SK-N-SH treated with all-trans-retinoic acid at 6 μM for 48 hours (cell line): ENCODE results near the gene SOD1.

ENCODE experiments used
- ATAC-seq: fragments of 200-7000 bp; cut with Tn5 transposase; 3 replicates; pipeline ENCODE4 v1.9.1; 2020; ENCODE audit warnings: mild to moderate bottlenecking, moderate library complexity
- ARNTL ChIP-seq: fragments of 450-650 bp; formaldehyde crosslinking; IDR thresholded peaks from 2 replicates; pipeline ENCODE4 v1.5.0; 2020; ENCODE audit warnings: low read depth, mild to moderate bottlenecking, moderate library complexity, borderline replicate concordance
- BACH2 ChIP-seq: fragments of 250-450 bp; sonication (Bioruptor Pico); IDR thresholded peaks from 2 replicates; pipeline ENCODE4 v1.9.0; 2021; ENCODE audit warnings: mild to moderate bottlenecking, borderline replicate concordance
- ESRRG ChIP-seq: fragments of 250-450 bp; sonication (Bioruptor Pico); IDR thresholded peaks from 2 replicates; pipeline ENCODE4 v1.6.1; 2021; ENCODE audit warnings: mild to moderate bottlenecking
- GLIS3 ChIP-seq: fragments of 250-450 bp; sonication (Bioruptor Pico); IDR thresholded peaks from 2 replicates; pipeline ENCODE4 v1.5.0; 2020; ENCODE audit warnings: mild to moderate bottlenecking, moderate library complexity
- ISL1 ChIP-seq: fragments of 250-450 bp; sonication (Bioruptor Pico); IDR thresholded peaks from 2 replicates; pipeline ENCODE4 v2.1.2; 2022; ENCODE audit warnings: mild to moderate bottlenecking, moderate library complexity
- OSR1 ChIP-seq: fragments of 250-450 bp; sonication (Bioruptor Pico); IDR thresholded peaks from 2 replicates; pipeline ENCODE4 v1.8.0; 2022; ENCODE audit warnings: moderate library complexity, mild to moderate bottlenecking, inconsistent platforms
- PPARA ChIP-seq: fragments of 250-450 bp; sonication (Bioruptor Pico); IDR thresholded peaks from 2 replicates; pipeline ENCODE4 v1.5.0; 2020; ENCODE audit warnings: mild to moderate bottlenecking, borderline replicate concordance
- RARB ChIP-seq: fragments of 250-450 bp; sonication (Bioruptor Pico); IDR thresholded peaks from 2 replicates; pipeline ENCODE4 v1.8.0; 2021; ENCODE audit warnings: mild to moderate bottlenecking, moderate library complexity
- SNAI2 ChIP-seq: fragments of 250-450 bp; sonication (Bioruptor Pico); IDR thresholded peaks from 2 replicates; pipeline ENCODE4 v1.5.0; 2020; ENCODE audit warnings: mild to moderate bottlenecking, moderate library complexity
- TCF4 ChIP-seq: fragments of 250-450 bp; sonication (Bioruptor Pico); IDR thresholded peaks from 2 replicates; pipeline ENCODE4 v1.8.0; 2021; ENCODE audit warnings: mild to moderate bottlenecking, moderate library complexity, borderline replicate concordance
- TSHZ2 ChIP-seq: fragments of 250-450 bp; sonication (Bioruptor Pico); IDR thresholded peaks from 2 replicates; pipeline ENCODE4 v1.5.0; 2020; ENCODE audit warnings: mild to moderate bottlenecking, moderate library complexity
- ZC3H10 ChIP-seq: fragments of 250-450 bp; sonication (Bioruptor Pico); IDR thresholded peaks from 2 replicates; pipeline ENCODE4 v1.5.1; 2021; ENCODE audit warnings: mild to moderate bottlenecking, moderate library complexity
- ZFP3 ChIP-seq: fragments of 250-450 bp; sonication (Bioruptor Pico); IDR thresholded peaks from 2 replicates; pipeline ENCODE4 v1.5.0; 2020; ENCODE audit warnings: mild to moderate bottlenecking, moderate library complexity
- ZFP30 ChIP-seq: fragments of 450-650 bp; formaldehyde crosslinking; IDR thresholded peaks from 2 replicates; pipeline ENCODE4 v1.5.0; 2022; ENCODE audit warnings: mild to moderate bottlenecking, moderate library complexity
- ZNF565 ChIP-seq: fragments of 450-650 bp; formaldehyde crosslinking; conservative IDR thresholded peaks from 2 replicates; pipeline ENCODE4 v1.5.0; 2020; ENCODE audit warnings: low read depth, mild to moderate bottlenecking, moderate library complexity
- ZNF70 ChIP-seq: fragments of 450-650 bp; formaldehyde crosslinking; IDR thresholded peaks from 2 replicates; pipeline ENCODE4 v1.5.0; 2020; ENCODE audit warnings: mild to moderate bottlenecking, moderate library complexity
- ZNF8 ChIP-seq: fragments of 450-650 bp; formaldehyde crosslinking; IDR thresholded peaks from 2 replicates; pipeline ENCODE4 v1.5.0; 2020; ENCODE audit warnings: mild to moderate bottlenecking, moderate library complexity
- TF ChIP-seq, protein P1 (sequence below): fragments of 250-450 bp; sonication (Bioruptor Pico); IDR thresholded peaks from 2 replicates; pipeline ENCODE4 v1.5.1; 2020; ENCODE audit warnings: low read depth, mild to moderate bottlenecking, moderate library complexity
- TF ChIP-seq, protein P2 (sequence below): fragments of 250-450 bp; sonication (Bioruptor Pico); IDR thresholded peaks from 2 replicates; pipeline ENCODE4 v1.8.0; 2020; ENCODE audit warnings: mild to moderate bottlenecking, moderate library complexity, borderline replicate concordance
- TF ChIP-seq, protein P3 (sequence below): fragments of 250-450 bp; sonication (Bioruptor Pico); IDR thresholded peaks from 2 replicates; pipeline ENCODE4 v1.5.1; 2021; ENCODE audit warnings: mild to moderate bottlenecking, moderate library complexity
- TF ChIP-seq, protein P4 (sequence below): fragments of 250-450 bp; sonication (Bioruptor Pico); IDR thresholded peaks from 2 replicates; pipeline ENCODE4 v1.8.0; 2021; ENCODE audit warnings: low read depth, mild to moderate bottlenecking, moderate library complexity, borderline replicate concordance

The SOD1 gene

DNA sequence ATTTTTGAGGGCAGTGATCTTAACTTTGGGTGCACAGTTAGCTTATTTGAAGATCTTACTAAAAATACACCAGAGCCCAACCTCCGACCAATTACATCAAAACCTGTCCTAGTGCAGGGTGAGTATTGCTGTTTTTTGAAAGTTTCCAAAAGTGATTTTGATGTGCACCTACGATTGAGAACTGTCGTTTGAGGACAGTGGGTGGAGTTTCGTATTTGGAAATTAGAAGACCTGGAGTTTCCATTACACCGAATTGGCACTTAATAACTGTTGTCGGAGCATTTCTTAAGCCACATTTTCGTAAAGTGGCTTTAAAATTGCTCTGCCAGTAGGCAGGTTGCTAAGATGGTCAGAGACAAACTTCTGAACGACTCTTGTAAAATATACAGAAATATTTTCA lies 1.1 kb downstream of the SOD1 start:
- TF ChIP-seq ZNF8 (CRISPR knock-in tag): no peak
- TF ChIP-seq, protein P1, sequence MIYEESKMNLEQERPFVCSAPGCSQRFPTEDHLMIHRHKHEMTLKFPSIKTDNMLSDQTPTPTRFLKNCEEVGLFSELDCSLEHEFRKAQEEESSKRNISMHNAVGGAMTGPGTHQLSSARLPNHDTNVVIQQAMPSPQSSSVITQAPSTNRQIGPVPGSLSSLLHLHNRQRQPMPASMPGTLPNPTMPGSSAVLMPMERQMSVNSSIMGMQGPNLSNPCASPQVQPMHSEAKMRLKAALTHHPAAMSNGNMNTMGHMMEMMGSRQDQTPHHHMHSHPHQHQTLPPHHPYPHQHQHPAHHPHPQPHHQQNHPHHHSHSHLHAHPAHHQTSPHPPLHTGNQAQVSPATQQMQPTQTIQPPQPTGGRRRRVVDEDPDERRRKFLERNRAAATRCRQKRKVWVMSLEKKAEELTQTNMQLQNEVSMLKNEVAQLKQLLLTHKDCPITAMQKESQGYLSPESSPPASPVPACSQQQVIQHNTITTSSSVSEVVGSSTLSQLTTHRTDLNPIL (CRISPR knock-in tag): no peak
- no peak for TF ChIP-seq SNAI2 (CRISPR knock-in tag)
- no peak for TF ChIP-seq ZFP3 (CRISPR knock-in tag)
- TF ChIP-seq ZNF565 (CRISPR knock-in tag): no peak
- no peak for TF ChIP-seq RARB (CRISPR knock-in tag)
- TF ChIP-seq ISL1 (CRISPR knock-in tag): no peak
- TF ChIP-seq ZC3H10 (CRISPR knock-in tag): no peak
- no peak for TF ChIP-seq ARNTL
- TF ChIP-seq TCF4 (CRISPR knock-in tag): no peak
- TF ChIP-seq, protein P2, sequence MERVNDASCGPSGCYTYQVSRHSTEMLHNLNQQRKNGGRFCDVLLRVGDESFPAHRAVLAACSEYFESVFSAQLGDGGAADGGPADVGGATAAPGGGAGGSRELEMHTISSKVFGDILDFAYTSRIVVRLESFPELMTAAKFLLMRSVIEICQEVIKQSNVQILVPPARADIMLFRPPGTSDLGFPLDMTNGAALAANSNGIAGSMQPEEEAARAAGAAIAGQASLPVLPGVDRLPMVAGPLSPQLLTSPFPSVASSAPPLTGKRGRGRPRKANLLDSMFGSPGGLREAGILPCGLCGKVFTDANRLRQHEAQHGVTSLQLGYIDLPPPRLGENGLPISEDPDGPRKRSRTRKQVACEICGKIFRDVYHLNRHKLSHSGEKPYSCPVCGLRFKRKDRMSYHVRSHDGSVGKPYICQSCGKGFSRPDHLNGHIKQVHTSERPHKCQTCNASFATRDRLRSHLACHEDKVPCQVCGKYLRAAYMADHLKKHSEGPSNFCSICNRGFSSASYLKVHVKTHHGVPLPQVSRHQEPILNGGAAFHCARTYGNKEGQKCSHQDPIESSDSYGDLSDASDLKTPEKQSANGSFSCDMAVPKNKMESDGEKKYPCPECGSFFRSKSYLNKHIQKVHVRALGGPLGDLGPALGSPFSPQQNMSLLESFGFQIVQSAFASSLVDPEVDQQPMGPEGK: no peak
- no peak for TF ChIP-seq ESRRG
- no peak for TF ChIP-seq ZFP30 (CRISPR knock-in tag)
- no peak for TF ChIP-seq TSHZ2
- TF ChIP-seq BACH2 (CRISPR knock-in tag): no peak
- no peak for TF ChIP-seq ZNF70 (CRISPR knock-in tag)
- TF ChIP-seq, protein P3, sequence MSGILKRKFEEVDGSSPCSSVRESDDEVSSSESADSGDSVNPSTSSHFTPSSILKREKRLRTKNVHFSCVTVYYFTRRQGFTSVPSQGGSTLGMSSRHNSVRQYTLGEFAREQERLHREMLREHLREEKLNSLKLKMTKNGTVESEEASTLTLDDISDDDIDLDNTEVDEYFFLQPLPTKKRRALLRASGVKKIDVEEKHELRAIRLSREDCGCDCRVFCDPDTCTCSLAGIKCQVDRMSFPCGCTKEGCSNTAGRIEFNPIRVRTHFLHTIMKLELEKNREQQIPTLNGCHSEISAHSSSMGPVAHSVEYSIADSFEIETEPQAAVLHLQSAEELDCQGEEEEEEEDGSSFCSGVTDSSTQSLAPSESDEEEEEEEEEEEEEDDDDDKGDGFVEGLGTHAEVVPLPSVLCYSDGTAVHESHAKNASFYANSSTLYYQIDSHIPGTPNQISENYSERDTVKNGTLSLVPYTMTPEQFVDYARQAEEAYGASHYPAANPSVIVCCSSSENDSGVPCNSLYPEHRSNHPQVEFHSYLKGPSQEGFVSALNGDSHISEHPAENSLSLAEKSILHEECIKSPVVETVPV: no peak
- TF ChIP-seq, protein P4, sequence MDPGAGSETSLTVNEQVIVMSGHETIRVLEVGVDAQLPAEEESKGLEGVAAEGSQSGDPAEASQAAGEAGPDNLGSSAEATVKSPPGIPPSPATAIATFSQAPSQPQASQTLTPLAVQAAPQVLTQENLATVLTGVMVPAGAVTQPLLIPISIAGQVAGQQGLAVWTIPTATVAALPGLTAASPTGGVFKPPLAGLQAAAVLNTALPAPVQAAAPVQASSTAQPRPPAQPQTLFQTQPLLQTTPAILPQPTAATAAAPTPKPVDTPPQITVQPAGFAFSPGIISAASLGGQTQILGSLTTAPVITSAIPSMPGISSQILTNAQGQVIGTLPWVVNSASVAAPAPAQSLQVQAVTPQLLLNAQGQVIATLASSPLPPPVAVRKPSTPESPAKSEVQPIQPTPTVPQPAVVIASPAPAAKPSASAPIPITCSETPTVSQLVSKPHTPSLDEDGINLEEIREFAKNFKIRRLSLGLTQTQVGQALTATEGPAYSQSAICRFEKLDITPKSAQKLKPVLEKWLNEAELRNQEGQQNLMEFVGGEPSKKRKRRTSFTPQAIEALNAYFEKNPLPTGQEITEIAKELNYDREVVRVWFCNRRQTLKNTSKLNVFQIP (CRISPR knock-in tag): no peak
- no peak for TF ChIP-seq PPARA (CRISPR knock-in tag)
- TF ChIP-seq GLIS3 (CRISPR knock-in tag): no peak
- ATAC-seq: no peak

GRCh38 chr21:31663584-31664249 lies 4.2 kb downstream of the SOD1 start:
- ATAC-seq: no peak
- no peak for TF ChIP-seq ZFP30 (CRISPR knock-in tag)
- TF ChIP-seq ZNF8 (CRISPR knock-in tag): no peak
- TF ChIP-seq, protein P3: no peak
- TF ChIP-seq ZFP3 (CRISPR knock-in tag): no peak
- no peak for TF ChIP-seq ZC3H10 (CRISPR knock-in tag)
- TF ChIP-seq OSR1 (CRISPR knock-in tag): no peak
- TF ChIP-seq, protein P1 (CRISPR knock-in tag): no peak
- TF ChIP-seq TSHZ2: no peak
- TF ChIP-seq, protein P4 (CRISPR knock-in tag): no peak
- TF ChIP-seq ZNF565 (CRISPR knock-in tag): no peak
